KMS-11 (cell line): ENCODE data around the gene CD2.

ENCODE experiments used
- H2AFZ ChIP-seq: fragments of 200-600 bp; sonication (generic); 2 replicates; pipeline ENCODE4 v1.6.1; 2016; ENCODE audit warnings: antibody characterized with exemption, mixed run types, low read depth
- H3K27ac ChIP-seq: fragments of 200-600 bp; sonication (generic); 2 replicates; pipeline ENCODE4 v1.6.1; 2016; ENCODE audit warnings: mild to moderate bottlenecking, mixed run types
- H3K27me3 ChIP-seq: fragments of 200-600 bp; sonication (generic); 2 replicates; pipeline ENCODE4 v1.6.1; 2017; ENCODE audit warnings: mild to moderate bottlenecking, low read depth, mixed run types, moderate library complexity; ENCODE audit not compliant: insufficient read depth
- H3K36me3 ChIP-seq: fragments of 200-600 bp; sonication (generic); 2 replicates; pipeline ENCODE4 v1.6.1; 2017; ENCODE audit warnings: mild to moderate bottlenecking, mixed run types; ENCODE audit not compliant: insufficient read depth
- H3K4me1 ChIP-seq: fragments of 200-600 bp; sonication (generic); 2 replicates; pipeline ENCODE4 v1.6.1; 2016; ENCODE audit warnings: mild to moderate bottlenecking, low read depth, mixed run types; ENCODE audit not compliant: poor library complexity, severe bottlenecking
- H3K4me2 ChIP-seq: fragments of 200-600 bp; sonication (generic); 2 replicates; pipeline ENCODE4 v1.7.0; 2016; ENCODE audit warnings: mild to moderate bottlenecking, mixed run types
- H3K4me3 ChIP-seq: fragments of 200-600 bp; sonication (generic); IDR thresholded peaks from 2 replicates; pipeline ENCODE4 v1.6.1; 2017; ENCODE audit warnings: low read depth, low read length, mixed read lengths; ENCODE audit not compliant: insufficient read depth
- H3K79me2 ChIP-seq: fragments of 200-600 bp; sonication (generic); 2 replicates; pipeline ENCODE4 v1.6.1; 2016; ENCODE audit warnings: low read depth, mixed run types; ENCODE audit not compliant: insufficient read depth
- H3K9ac ChIP-seq: fragments of 200-600 bp; sonication (generic); 2 replicates; pipeline ENCODE4 v1.6.1; 2016; ENCODE audit warnings: mild to moderate bottlenecking, mixed run types
- H4K20me1 ChIP-seq: fragments of 200-600 bp; sonication (generic); 2 replicates; pipeline ENCODE4 v1.6.1; 2016; ENCODE audit warnings: mild to moderate bottlenecking, mixed run types; ENCODE audit not compliant: insufficient read depth
- TF ChIP-seq, protein P1 (sequence below): fragments of 200-600 bp; sonication (generic); conservative IDR thresholded peaks from 2 replicates; pipeline ENCODE4 v1.6.1; 2017; ENCODE audit warnings: low read depth, mild to moderate bottlenecking, antibody characterized with exemption, low read length, moderate library complexity, mixed read lengths

CD2 gene

DNA sequence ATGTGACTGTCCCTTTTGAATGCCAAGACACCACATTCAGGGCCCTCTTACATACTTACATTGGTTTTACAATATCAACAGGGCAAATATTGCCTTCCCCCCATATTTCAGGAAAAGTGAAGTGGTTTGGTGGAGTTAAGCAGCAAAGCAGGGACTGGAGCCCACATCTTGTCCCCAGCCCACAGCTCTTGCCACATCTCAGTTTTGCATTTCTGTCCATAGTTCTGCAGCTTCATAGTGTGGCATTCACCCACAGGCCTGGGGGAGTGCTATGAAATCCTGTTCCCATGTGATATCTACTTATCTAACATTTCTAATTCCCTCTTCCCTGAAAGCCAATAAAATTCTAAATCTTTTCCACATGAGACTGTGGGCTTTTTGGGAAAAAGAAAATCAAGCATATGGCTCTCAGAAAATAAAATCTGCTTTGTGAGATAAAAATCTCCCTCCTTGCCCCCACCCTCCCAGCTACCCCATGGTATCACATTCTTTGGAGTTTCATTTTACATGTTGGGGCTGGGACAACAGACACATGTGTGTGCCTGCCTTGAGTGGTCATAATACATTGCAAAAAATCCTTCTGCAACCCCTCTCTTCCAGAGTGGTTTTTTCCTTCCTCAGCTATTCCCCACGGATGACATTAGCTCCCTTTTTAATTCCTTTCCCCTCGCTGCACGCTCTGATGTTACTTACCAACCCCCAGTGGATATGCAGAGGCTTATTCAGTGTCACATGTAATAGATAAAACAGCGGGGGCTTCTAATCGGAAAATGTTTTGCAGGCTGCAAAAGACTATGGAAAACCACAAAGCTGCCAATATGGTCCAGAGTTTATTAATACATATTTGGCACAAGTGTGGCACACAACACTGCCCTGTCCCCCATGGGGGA lies 20.5 kb upstream of the CD2 start:
- Histone ChIP-seq H4K20me1 (no peaks in the 10 kb centered on the region), H3K9ac (no peak overlapping the region), H3K36me3 (no peaks in the 10 kb centered on the region), H3K79me2 (no peaks in the 10 kb centered on the region), H2AFZ (no peak overlapping the region), H3K4me2 (no peak overlapping the region), H3K4me1 (peaks cover 17% of the 10 kb centered on the region), H3K4me3 (no peak overlapping the region), H3K27ac (no peak overlapping the region), H3K27me3 (no peaks in the 10 kb centered on the region)
- TF ChIP-seq, protein P1, sequence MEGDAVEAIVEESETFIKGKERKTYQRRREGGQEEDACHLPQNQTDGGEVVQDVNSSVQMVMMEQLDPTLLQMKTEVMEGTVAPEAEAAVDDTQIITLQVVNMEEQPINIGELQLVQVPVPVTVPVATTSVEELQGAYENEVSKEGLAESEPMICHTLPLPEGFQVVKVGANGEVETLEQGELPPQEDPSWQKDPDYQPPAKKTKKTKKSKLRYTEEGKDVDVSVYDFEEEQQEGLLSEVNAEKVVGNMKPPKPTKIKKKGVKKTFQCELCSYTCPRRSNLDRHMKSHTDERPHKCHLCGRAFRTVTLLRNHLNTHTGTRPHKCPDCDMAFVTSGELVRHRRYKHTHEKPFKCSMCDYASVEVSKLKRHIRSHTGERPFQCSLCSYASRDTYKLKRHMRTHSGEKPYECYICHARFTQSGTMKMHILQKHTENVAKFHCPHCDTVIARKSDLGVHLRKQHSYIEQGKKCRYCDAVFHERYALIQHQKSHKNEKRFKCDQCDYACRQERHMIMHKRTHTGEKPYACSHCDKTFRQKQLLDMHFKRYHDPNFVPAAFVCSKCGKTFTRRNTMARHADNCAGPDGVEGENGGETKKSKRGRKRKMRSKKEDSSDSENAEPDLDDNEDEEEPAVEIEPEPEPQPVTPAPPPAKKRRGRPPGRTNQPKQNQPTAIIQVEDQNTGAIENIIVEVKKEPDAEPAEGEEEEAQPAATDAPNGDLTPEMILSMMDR: no peak

DNA sequence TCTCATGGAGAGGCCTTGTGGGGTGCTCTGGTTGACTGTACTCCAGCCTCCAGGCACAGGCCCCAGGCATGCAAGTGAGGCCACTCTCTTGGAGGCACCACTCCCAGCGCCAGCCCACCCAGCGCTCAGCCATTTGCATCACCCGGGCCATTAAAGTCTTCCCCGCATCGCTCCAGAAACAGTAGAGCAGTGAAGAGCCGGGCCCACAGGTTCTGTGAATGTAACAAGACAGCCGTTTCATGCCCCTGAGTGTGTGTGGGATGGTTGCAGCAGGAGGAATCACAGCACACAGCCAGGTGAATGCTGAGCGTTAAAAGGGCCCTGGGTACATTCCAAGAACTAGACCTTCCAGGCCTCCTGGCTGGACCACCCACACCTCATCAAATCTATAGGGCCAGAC lies 19.0 kb upstream of the CD2 start:
- Histone ChIP-seq H3K4me2 (no peak overlapping the region), H4K20me1 (no peaks in the 10 kb centered on the region), H3K27me3 (no peaks in the 10 kb centered on the region), H3K27ac (no peak overlapping the region), H3K36me3 (no peaks in the 10 kb centered on the region), H3K4me3 (no peak overlapping the region), H3K79me2 (no peaks in the 10 kb centered on the region), H3K4me1 (peaks cover 26% of the 10 kb centered on the region), H3K9ac (no peak overlapping the region), H2AFZ (no peak overlapping the region)
- TF ChIP-seq, protein P1: no peak

GRCh38 chr1:116737020-116737854 lies 17.0 kb upstream of the CD2 start:
- H3K4me2 ChIP-seq: peak overlapping the region; percentile 21
- no peak overlapping the region for H3K9ac ChIP-seq
- H3K79me2 ChIP-seq: no peaks in the 10 kb centered on the region
- H3K36me3 ChIP-seq: no peaks in the 10 kb centered on the region
- H3K27me3 ChIP-seq: no peaks in the 10 kb centered on the region
- H3K27ac ChIP-seq: no peak overlapping the region
- no peak overlapping the region for H3K4me3 ChIP-seq
- H2AFZ ChIP-seq: peak overlapping the region; percentile 23; the same call in 1 of the 2 replicates
- TF ChIP-seq, protein P1: peak; percentile 72
- peaks cover 26% of the 10 kb centered on the region for H3K4me1 ChIP-seq
- H4K20me1 ChIP-seq: no peaks in the 10 kb centered on the region

GRCh38 chr1:116737855-116738321 lies 16.3 kb upstream of the CD2 start:
- Histone ChIP-seq H3K36me3 (no peaks in the 10 kb centered on the region), H2AFZ (peak overlapping the region; percentile 23; the same call in 1 of the 2 replicates), H3K4me1 (peaks cover 26% of the 10 kb centered on the region), H3K79me2 (no peaks in the 10 kb centered on the region), H3K9ac (no peak overlapping the region), H4K20me1 (no peaks in the 10 kb centered on the region), H3K4me2 (peak overlapping the region; percentile 21), H3K27me3 (no peaks in the 10 kb centered on the region), H3K4me3 (no peak overlapping the region), H3K27ac (peak overlapping the region; percentile 51)
- TF ChIP-seq, protein P1: no peak
